GM10248 (cell line): ENCODE measurements around the gene TRIM6.
"Not testable (repeated sequence)": the region's sequence is repeated elsewhere in the genome, so short reads cannot be mapped to it uniquely, and the experiment has no call there.

ENCODE experiments used
- CTCF ChIA-PET: fragments of 300-600 bp; sonication (Branson Sonifier 250); formaldehyde crosslinking; extraction: SDS; loops from one replicate; lab custom pipeline; 2021; ENCODE audit warnings: antibody characterized with exemption; lab: Yijun Ruan, JAX
- POLR2A ChIA-PET: fragments of 350-650 bp; sonication (Branson Sonifier 250); formaldehyde crosslinking; extraction: SDS; loops from one replicate; lab custom pipeline; 2020; ENCODE audit warnings: antibody characterized with exemption; lab: Yijun Ruan, JAX
- DNase-seq: peaks from one replicate; pipeline ENCODE4 v3.0.0; 2012; ENCODE audit errors: extremely low spot score
- TF ChIP-seq, protein P1 (sequence below): IDR thresholded peaks from 2 replicates; pipeline ENCODE4 v1.5.1; 2012; ENCODE audit warnings: mild to moderate bottlenecking, low read depth; ENCODE audit errors: extremely low read depth, missing control alignments, control extremely low read depth

TRIM6 gene

DNA sequence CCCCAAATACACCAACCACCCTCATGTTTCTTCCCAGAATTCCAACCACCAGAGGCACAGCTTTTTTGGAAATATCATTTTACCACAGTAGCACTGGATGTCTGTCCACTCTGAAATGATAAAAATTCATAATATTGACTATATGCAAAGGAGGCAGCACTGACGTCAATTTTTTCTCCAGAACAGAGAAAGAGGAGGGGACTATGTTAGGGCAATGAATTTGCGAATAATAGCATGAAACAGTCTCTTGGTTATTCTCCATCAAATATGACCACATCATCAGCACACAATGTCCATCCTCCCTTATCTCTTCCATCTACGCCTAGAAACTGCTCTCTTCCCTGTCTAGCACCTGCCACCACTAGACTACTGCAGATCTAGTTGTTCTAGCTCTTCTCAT lies 49.7 kb downstream of the TRIM6 start:
- TF ChIP-seq, protein P1, sequence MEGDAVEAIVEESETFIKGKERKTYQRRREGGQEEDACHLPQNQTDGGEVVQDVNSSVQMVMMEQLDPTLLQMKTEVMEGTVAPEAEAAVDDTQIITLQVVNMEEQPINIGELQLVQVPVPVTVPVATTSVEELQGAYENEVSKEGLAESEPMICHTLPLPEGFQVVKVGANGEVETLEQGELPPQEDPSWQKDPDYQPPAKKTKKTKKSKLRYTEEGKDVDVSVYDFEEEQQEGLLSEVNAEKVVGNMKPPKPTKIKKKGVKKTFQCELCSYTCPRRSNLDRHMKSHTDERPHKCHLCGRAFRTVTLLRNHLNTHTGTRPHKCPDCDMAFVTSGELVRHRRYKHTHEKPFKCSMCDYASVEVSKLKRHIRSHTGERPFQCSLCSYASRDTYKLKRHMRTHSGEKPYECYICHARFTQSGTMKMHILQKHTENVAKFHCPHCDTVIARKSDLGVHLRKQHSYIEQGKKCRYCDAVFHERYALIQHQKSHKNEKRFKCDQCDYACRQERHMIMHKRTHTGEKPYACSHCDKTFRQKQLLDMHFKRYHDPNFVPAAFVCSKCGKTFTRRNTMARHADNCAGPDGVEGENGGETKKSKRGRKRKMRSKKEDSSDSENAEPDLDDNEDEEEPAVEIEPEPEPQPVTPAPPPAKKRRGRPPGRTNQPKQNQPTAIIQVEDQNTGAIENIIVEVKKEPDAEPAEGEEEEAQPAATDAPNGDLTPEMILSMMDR = no peak
- no peak for DNase-seq
- CTCF ChIA-PET = interaction anchor here (0.9 to 1.2 kb wide), 3 partner anchors 10 to 38 kb away, joined by 3 read pairs; no protein-coding TSS in a partner anchor
- POLR2A ChIA-PET = no interaction called here

DNA sequence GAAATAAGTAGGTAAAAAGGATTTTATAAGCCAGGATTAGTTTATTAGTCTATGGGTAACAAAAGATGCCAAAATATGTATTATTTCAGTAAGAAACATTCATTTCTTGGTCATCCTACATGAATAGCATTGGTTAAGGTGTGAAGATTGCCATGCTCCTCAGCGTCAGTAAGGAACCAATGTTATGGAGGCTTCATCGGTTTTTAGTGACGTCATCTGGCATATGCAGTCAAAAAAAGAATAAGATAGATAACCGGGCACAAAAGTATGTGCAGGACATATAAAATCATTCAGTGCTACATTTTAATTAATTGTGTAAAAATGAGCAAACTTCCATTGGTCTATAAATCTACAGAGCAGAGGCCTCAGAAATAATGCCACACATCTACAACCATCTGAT lies 59.0 kb downstream of the TRIM6 start:
- POLR2A ChIA-PET = no interaction called here
- no peak for DNase-seq
- TF ChIP-seq, protein P1 = no peak
- CTCF ChIA-PET = no interaction called here

DNA sequence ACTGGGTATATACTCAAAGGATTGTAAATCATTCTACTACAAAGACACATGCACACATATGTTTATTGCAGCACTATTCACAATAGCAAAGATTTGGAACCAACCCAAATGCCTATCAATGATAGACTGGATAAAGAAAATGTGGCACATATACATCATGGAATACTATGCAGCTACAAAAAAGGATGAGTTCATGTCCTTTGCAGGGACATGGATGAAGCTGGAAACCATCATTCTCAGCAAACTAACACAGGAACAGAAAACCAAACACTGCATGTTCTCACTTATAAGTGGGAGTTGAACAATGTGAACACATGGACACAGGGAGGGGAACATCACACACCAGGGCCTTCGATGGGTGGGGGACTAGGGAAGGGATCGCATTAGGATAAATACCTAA lies 60.5 kb downstream of the TRIM6 start:
- POLR2A ChIA-PET, CTCF ChIA-PET, DNase-seq: not testable (repeated sequence)

DNA sequence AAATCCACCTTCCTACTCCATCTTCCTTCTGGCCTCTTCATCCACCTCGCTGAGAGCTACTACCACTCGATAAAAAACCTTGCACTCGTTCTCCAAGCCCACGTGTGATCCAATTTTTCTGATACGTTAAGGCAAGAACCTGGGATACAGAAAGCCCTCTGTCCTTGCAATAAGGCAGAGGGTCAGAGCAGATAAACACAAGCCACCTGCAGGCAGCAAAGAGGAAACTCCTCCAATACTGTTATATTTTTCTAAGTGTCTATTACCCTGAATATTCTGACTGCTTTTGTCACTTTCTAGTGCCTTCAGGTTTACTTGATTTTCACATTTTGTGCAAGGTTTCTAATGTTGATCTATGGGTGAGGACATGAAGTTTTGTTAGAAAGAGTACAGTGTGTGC lies 61.9 kb downstream of the TRIM6 start:
- POLR2A ChIA-PET = no interaction called here
- TF ChIP-seq, protein P1 = no peak
- CTCF ChIA-PET = interaction anchor here (0.9 kb wide), 1 partner anchor 26 kb away, joined by 3 read pairs; no protein-coding TSS in a partner anchor
- DNase-seq = no peak
